Measurements from ENCODE around the gene USHBP1. TPM values are rescaled to one million over a fixed set of nuclear protein-coding genes. Genes with fewer than 3 reads are reported as not detected.
A peak's percentile ranks its signal among the peaks of the same experiment; 100 is the strongest.

USHBP1 gene
- 54.2 TPM for total RNA-seq (ENCODE audit: unreplicated experiment)
- long read RNA-seq, transcript USHBP1-201 (13 exons, 3,335 nt): major isoform, 16 of 29 reads
- long read RNA-seq, partial matches to known transcripts: 1 of 29 reads
- long read RNA-seq, other reads (novel, unspliced or antisense): 10 of 29 reads

- peak within 1 kb of the TSS; percentile 100 for H3K27ac Mint-ChIP-seq (ENCODE audit: unreplicated experiment)
- no peaks in the 10 kb centered on the region for H3K9me3 Mint-ChIP-seq (ENCODE audit: unreplicated experiment)
- no peak for TF ChIP-seq CTCF (IDR thresholded peaks at IDR 0.05; ENCODE audit: unreplicated experiment)
- peaks cover 20% of the 10 kb centered on the region for H3K36me3 Mint-ChIP-seq (ENCODE audit: low read depth, unreplicated experiment)
- H3K27me3 Mint-ChIP-seq (ENCODE audit: unreplicated experiment): peaks cover 19% of the 10 kb centered on the region
- peak; percentile 75 for DNase-seq (ENCODE audit: low spot score)
- peak within 1 kb of the TSS; percentile 92 for H3K4me3 Mint-ChIP-seq (ENCODE audit: unreplicated experiment)
- H3K4me1 Mint-ChIP-seq (ENCODE audit: unreplicated experiment): peaks cover 37% of the 10 kb centered on the region
Observed at GRCh38 chr19:17264641-17264979, at the start of gene USHBP1. USHBP1 (minus strand) TSS chr19:17264745; CDS start chr19:17264299, 446 bp downstream.

GRCh38 chr19:17314007-17314593 lies 49.6 kb upstream of the USHBP1 start:
- Mint-ChIP-seq H3K4me1 (ENCODE audit: unreplicated experiment) (peaks cover 8% of the 10 kb centered on the region), H3K27me3 (ENCODE audit: unreplicated experiment) (peaks cover 11% of the 10 kb centered on the region), H3K4me3 (ENCODE audit: unreplicated experiment) (peak overlapping the region; percentile 23), H3K27ac (ENCODE audit: unreplicated experiment) (no peak overlapping the region), H3K36me3 (ENCODE audit: low read depth, unreplicated experiment) (peaks cover 12% of the 10 kb centered on the region), H3K9me3 (ENCODE audit: unreplicated experiment) (no peaks in the 10 kb centered on the region)
- DNase-seq (ENCODE audit: low spot score): no peak
- no peak for TF ChIP-seq CTCF (IDR thresholded peaks at IDR 0.05; ENCODE audit: unreplicated experiment)

GRCh38 chr19:17312189-17313113 lies 47.9 kb upstream of the USHBP1 start:
- Mint-ChIP-seq H3K4me3 (ENCODE audit: unreplicated experiment) (no peak overlapping the region), H3K4me1 (ENCODE audit: unreplicated experiment) (peaks cover 13% of the 10 kb centered on the region), H3K36me3 (ENCODE audit: low read depth, unreplicated experiment) (peaks cover 12% of the 10 kb centered on the region), H3K27ac (ENCODE audit: unreplicated experiment) (no peak overlapping the region), H3K27me3 (ENCODE audit: unreplicated experiment) (peaks cover 11% of the 10 kb centered on the region), H3K9me3 (ENCODE audit: unreplicated experiment) (no peaks in the 10 kb centered on the region)
- TF ChIP-seq CTCF (IDR thresholded peaks at IDR 0.05; ENCODE audit: unreplicated experiment): no peak
- DNase-seq (ENCODE audit: low spot score): no peak

- H3K4me3 Mint-ChIP-seq (ENCODE audit: unreplicated experiment): peak overlapping the region; percentile 79
- TF ChIP-seq CTCF (IDR thresholded peaks at IDR 0.05; ENCODE audit: unreplicated experiment): no peak
- no peaks in the 10 kb centered on the region for H3K9me3 Mint-ChIP-seq (ENCODE audit: unreplicated experiment)
- H3K27ac Mint-ChIP-seq (ENCODE audit: unreplicated experiment): peak overlapping the region; percentile 50
- peaks cover 11% of the 10 kb centered on the region for H3K27me3 Mint-ChIP-seq (ENCODE audit: unreplicated experiment)
- peaks cover 12% of the 10 kb centered on the region for H3K36me3 Mint-ChIP-seq (ENCODE audit: low read depth, unreplicated experiment)
- DNase-seq (ENCODE audit: low spot score): no peak
- H3K4me1 Mint-ChIP-seq (ENCODE audit: unreplicated experiment): peaks cover 13% of the 10 kb centered on the region
Observed at GRCh38 chr19:17311455-17312188, 47.1 kb upstream of the USHBP1 start.

Measured in endothelial cell (in vitro differentiated cells).